Esophagus mucosa (tissue), 1 donor: ENCODE results near the gene FOXP2. TPM values are rescaled to one million over a fixed set of nuclear protein-coding genes. Genes with fewer than 3 reads are reported as not detected.

Experiments used
- ATAC-seq: fragments of 200-7000 bp; cut with Tn5 transposase; one replicate; pipeline ENCODE4 v1.9.1; 2020
- total RNA-seq: library from RNA; stranded (reverse); gene quantifications from one replicate; pipeline ENCODE4 v1.2.4, GENCODE V29; 2023
- donor health status: DM: yes; HTN: yes; CAD: no.

Gene FOXP2
- total RNA-seq, 1 donor from 2014 or later, result 5.0 TPM

DNA sequence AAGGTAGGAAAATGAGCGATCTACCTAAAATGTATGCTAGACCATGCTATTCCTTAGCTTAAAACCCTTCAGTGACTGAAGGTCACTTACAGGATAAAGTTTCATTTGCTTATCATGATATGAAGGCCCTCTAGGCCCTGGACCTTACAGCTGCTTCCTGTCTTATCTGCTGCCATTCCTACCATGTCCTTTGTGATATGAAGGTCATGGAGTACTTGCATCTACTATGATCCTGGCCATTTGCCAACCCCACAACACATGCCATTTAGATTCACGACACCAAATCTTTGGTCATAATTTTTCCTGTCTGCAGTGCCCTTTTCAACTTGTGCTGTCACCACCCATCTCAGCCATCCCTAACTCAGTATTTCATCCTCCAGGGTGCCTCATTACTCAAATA is 325.5 kb downstream of the FOXP2 start:
- no peak for ATAC-seq

DNA sequence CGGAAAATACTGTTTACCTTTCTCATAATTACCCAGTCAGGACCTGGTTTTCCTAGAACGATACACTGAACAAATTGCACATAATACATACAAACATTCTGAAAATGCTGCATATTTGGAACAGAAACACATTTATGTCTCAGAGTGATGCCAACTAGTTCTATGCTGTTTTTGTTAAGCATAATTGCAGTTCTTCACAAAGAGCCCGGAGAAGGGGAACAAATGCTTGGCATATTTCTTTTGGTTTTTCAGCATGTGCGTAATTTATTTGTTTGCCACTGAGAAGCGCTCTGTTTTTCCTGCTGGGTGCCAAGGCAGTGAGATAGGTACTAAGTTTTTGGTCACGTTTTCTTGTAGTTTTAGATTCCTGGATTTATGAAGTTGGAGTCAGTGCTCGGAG is 326.3 kb downstream of the FOXP2 start:
- ATAC-seq, result no peak

- ATAC-seq, result no peak
Observed at GRCh38 chr7:114741911-114742310, 327.3 kb downstream of the FOXP2 start.
